ENCODE results near the gene HECW1. TPM values are rescaled to one million over a fixed set of nuclear protein-coding genes. Genes with fewer than 3 reads are reported as not detected.
A peak's percentile ranks its signal among the peaks of the same experiment; 100 is the strongest.

The HECW1 gene
- total RNA-seq, 2 experiments from 2014 or later, result not detected

DNA sequence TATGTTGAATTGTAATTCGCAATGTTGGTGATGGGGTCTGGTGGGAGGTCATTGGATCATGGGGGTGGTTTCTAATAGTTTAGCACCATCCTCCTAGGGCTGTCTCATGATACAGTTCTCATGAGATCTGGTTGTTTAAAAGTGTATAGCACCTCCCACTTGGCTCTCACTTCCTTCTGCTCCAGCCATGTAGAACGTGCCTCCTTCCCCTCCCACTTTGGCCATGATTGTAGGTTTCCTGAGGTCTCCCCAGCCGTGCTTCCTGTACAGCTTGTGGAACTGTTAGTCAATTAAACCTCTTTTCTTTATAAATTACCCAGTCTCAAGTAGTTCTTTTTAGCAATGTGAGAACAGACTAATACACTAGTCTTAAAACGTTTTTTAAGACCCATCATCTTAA, 15.6 kb upstream of the HECW1 start:
- no peaks in the 10 kb centered on the region for H3K4me1 Mint-ChIP-seq
- no peaks in the 10 kb centered on the region for H3K9me3 Mint-ChIP-seq (ENCODE audit: low read depth)
- no peak overlapping the region for H3K4me3 Mint-ChIP-seq
- CTCF ChIA-PET, result no interaction called here
- peaks cover 20% of the 10 kb centered on the region for H3K27me3 Mint-ChIP-seq
- no peaks in the 10 kb centered on the region for H3K36me3 Mint-ChIP-seq
- DNase-seq, result no peak
- H3K27ac Mint-ChIP-seq, result no peak overlapping the region
- no peak for ATAC-seq

- Mint-ChIP-seq H3K9me3 (ENCODE audit: low read depth) (no peaks in the 10 kb centered on the region), H3K4me1 (no peaks in the 10 kb centered on the region), H3K4me3 (no peak overlapping the region), H3K27ac (no peak overlapping the region), H3K27me3 (peaks cover 17% of the 10 kb centered on the region), H3K36me3 (no peaks in the 10 kb centered on the region)
- ATAC-seq (no peak), DNase-seq (no peak)
- CTCF ChIA-PET, result no interaction called here
These were observed 12.7 kb upstream of the HECW1 start for GRCh38 chr7:43099750-43100149.

- no peak overlapping the region for H3K4me3 Mint-ChIP-seq
- ATAC-seq, result no peak
- H3K36me3 Mint-ChIP-seq, result no peaks in the 10 kb centered on the region
- no peaks in the 10 kb centered on the region for H3K4me1 Mint-ChIP-seq
- no peak for DNase-seq
- CTCF ChIA-PET, result no interaction called here
- no peak overlapping the region for H3K27ac Mint-ChIP-seq
- H3K27me3 Mint-ChIP-seq, result peaks cover 46% of the 10 kb centered on the region
- H3K9me3 Mint-ChIP-seq (ENCODE audit: low read depth), result no peaks in the 10 kb centered on the region
These were observed 7.5 kb upstream of the HECW1 start for GRCh38 chr7:43104874-43105520.

GRCh38 chr7:43105521-43106120, 6.8 kb upstream of the HECW1 start:
- Mint-ChIP-seq H3K27me3 (peaks cover 50% of the 10 kb centered on the region), H3K4me1 (no peaks in the 10 kb centered on the region), H3K36me3 (no peaks in the 10 kb centered on the region), H3K4me3 (no peak overlapping the region), H3K27ac (no peak overlapping the region), H3K9me3 (ENCODE audit: low read depth) (no peaks in the 10 kb centered on the region)
- ATAC-seq (no peak), DNase-seq (no peak)
- CTCF ChIA-PET, result no interaction called here

- CTCF ChIA-PET, result interaction anchor here (0.7 to 1.7 kb wide), 7 partner anchors 16 to 175 kb away, joined by 3 to 6 read pairs (median 3); no protein-coding TSS in a partner anchor
- Mint-ChIP-seq H3K4me1 (peaks cover 2% of the 10 kb centered on the region), H3K9me3 (ENCODE audit: low read depth) (no peaks in the 10 kb centered on the region), H3K36me3 (no peaks in the 10 kb centered on the region), H3K27me3 (peaks cover 66% of the 10 kb centered on the region), H3K4me3 (no peak overlapping the region), H3K27ac (no peak overlapping the region)
- ATAC-seq (peak; percentile 70), DNase-seq (peak; percentile 68)
These were observed 4.0 kb upstream of the HECW1 start for GRCh38 chr7:43108255-43109011.

- Mint-ChIP-seq H3K9me3 (ENCODE audit: low read depth) (no peaks in the 10 kb centered on the region), H3K4me3 (no peak overlapping the region), H3K36me3 (no peaks in the 10 kb centered on the region), H3K27ac (no peak overlapping the region), H3K27me3 (peaks cover 74% of the 10 kb centered on the region), H3K4me1 (peaks cover 8% of the 10 kb centered on the region)
- DNase-seq (no peak), ATAC-seq (no peak)
- CTCF ChIA-PET, result no interaction called here
These were observed 1.5 kb upstream of the HECW1 start for GRCh38 chr7:43110791-43111535.

- ATAC-seq, result no peak
- CTCF ChIA-PET, result interaction anchor here (0.5 kb wide), 1 partner anchor 179 kb away, joined by 3 read pairs; no protein-coding TSS in a partner anchor
These were observed 603 bp upstream of the HECW1 start for GRCh38 chr7:43111630-43112458.

GRCh38 chr7:43112941-43113621, 634 bp downstream of the HECW1 start:
- ATAC-seq (no peak), DNase-seq (no peak)
- H3K36me3 Mint-ChIP-seq, result no peaks in the 10 kb centered on the region
- CTCF ChIA-PET, result no interaction called here
- H3K27ac Mint-ChIP-seq, result no peak overlapping the region
- no peaks in the 10 kb centered on the region for H3K9me3 Mint-ChIP-seq (ENCODE audit: low read depth)
- peaks cover 8% of the 10 kb centered on the region for H3K4me1 Mint-ChIP-seq
- H3K27me3 Mint-ChIP-seq, result peaks cover 82% of the 10 kb centered on the region
- no peak overlapping the region for H3K4me3 Mint-ChIP-seq

More at GRCh38 chr7:43111630-43112458, 603 bp upstream of the HECW1 start:
- H3K4me1 Mint-ChIP-seq, result peaks cover 8% of the 10 kb centered on the region
- H3K9me3 Mint-ChIP-seq (ENCODE audit: low read depth), result no peaks in the 10 kb centered on the region
- no peak overlapping the region for H3K27ac Mint-ChIP-seq
- no peaks in the 10 kb centered on the region for H3K36me3 Mint-ChIP-seq
- H3K4me3 Mint-ChIP-seq, result no peak overlapping the region
- H3K27me3 Mint-ChIP-seq, result peaks cover 76% of the 10 kb centered on the region
- no peak for DNase-seq

- no peak for ATAC-seq
- no peak for DNase-seq
- H3K4me1 Mint-ChIP-seq, result peaks cover 8% of the 10 kb centered on the region
These were observed 1.4 kb downstream of the HECW1 start for GRCh38 chr7:43113622-43114457.

DNA sequence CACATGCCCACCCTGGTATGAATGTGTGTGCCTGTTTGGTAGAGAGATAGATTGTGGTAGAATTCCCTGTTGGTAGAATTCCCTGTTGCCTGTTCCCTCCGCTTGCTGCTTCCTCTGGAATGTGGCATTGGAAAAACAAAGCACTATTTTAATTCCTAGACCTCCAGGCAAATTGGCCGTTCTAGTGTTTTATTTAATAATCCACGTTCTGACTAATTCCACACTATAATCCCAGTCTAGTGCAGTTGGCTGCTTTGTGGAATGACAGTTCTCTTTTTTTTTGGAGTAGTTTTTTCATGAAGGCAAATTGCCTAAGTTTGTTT, 2.0 kb downstream of the HECW1 start:
- Mint-ChIP-seq H3K4me1 (peaks cover 8% of the 10 kb centered on the region), H3K4me3 (no peak overlapping the region), H3K9me3 (ENCODE audit: low read depth) (no peaks in the 10 kb centered on the region), H3K27me3 (peaks cover 72% of the 10 kb centered on the region), H3K27ac (no peak overlapping the region), H3K36me3 (no peaks in the 10 kb centered on the region)
- ATAC-seq, result no peak
- CTCF ChIA-PET, result no interaction called here
- no peak for DNase-seq

More at GRCh38 chr7:43113622-43114457, 1.4 kb downstream of the HECW1 start:
- Mint-ChIP-seq H3K36me3 (no peaks in the 10 kb centered on the region), H3K9me3 (ENCODE audit: low read depth) (no peaks in the 10 kb centered on the region), H3K27ac (peak overlapping the region; percentile 6), H3K4me3 (peak overlapping the region; percentile 23), H3K27me3 (peaks cover 77% of the 10 kb centered on the region)
- CTCF ChIA-PET, result no interaction called here

- H3K27me3 Mint-ChIP-seq, result peaks cover 58% of the 10 kb centered on the region
- no peak for DNase-seq
- CTCF ChIA-PET, result no interaction called here
- ATAC-seq, result no peak
- no peaks in the 10 kb centered on the region for H3K36me3 Mint-ChIP-seq
- H3K4me3 Mint-ChIP-seq, result no peak overlapping the region
- H3K9me3 Mint-ChIP-seq (ENCODE audit: low read depth), result no peaks in the 10 kb centered on the region
- H3K4me1 Mint-ChIP-seq, result peaks cover 8% of the 10 kb centered on the region
- H3K27ac Mint-ChIP-seq, result no peak overlapping the region
These were observed 4.0 kb downstream of the HECW1 start for GRCh38 chr7:43116451-43116850.

- Mint-ChIP-seq H3K27ac (no peak overlapping the region), H3K4me3 (no peak overlapping the region), H3K9me3 (ENCODE audit: low read depth) (no peaks in the 10 kb centered on the region), H3K27me3 (peaks cover 52% of the 10 kb centered on the region), H3K36me3 (no peaks in the 10 kb centered on the region), H3K4me1 (peaks cover 6% of the 10 kb centered on the region)
- CTCF ChIA-PET, result no interaction called here
- ATAC-seq (no peak), DNase-seq (no peak)
These were observed 4.6 kb downstream of the HECW1 start for GRCh38 chr7:43117095-43117494.

All from activated CD8-positive, alpha-beta memory T cell treated with anti-CD3 and anti-CD28 coated beads, Interleukin-2, amount 10 ng/mL, durations not matched to agents 7 days and 5 days (primary cell).